GM04503 (cell line): ENCODE results near the gene CDH6.

Experiments used
- DNase-seq: peaks from one replicate; pipeline ENCODE4 v3.0.0-alpha.2; 2012; ENCODE audit warnings: low read depth

CDH6 gene

GRCh38 chr5:31250201-31250600, 56.7 kb downstream of the CDH6 start:
- no peak for DNase-seq

DNA sequence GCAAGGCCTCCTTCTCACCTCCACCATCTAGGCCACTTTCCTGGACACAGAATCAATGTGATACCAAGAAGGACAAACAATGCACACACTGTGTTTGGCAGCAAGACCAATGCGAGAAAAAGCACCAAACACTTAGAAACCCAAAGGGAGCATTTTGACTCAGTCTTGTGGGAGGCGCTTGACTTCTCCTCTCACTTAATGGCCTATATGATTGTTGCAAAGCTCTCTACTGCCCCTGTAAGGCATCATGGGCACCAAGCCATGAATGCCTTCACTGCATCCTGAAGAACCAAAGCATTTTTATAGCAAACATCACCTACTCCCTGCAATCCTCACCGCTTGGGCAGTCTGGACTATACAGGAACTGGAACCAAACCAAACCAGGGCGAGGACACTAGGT, 57.5 kb downstream of the CDH6 start:
- DNase-seq, result no peak

GRCh38 chr5:31255041-31255440, 61.6 kb downstream of the CDH6 start:
- no peak for DNase-seq

- DNase-seq, result no peak
Measured at GRCh38 chr5:31268256-31268655, 74.8 kb downstream of the CDH6 start.

DNA sequence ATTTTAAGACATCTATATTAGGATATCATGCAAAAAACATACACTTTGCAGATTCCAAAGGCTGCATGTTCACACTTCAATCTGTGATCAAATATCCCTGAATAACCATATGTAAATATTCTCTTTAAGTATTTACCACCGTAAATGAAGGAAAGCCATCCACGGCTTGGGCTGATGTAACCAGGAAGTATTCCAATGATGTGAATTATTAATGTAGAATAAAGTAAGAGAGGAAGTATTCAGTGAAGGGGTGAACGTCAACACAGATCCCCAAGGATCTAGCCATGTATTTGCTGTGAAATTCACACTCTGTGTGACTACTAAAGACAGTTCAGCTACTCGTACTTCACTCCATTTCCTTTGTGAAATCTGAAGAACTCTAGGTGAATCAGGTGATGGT, 75.2 kb downstream of the CDH6 start:
- no peak for DNase-seq

- no peak for DNase-seq
Measured at GRCh38 chr5:31269259-31269658, 75.8 kb downstream of the CDH6 start.

- no peak for DNase-seq
Measured at GRCh38 chr5:31270396-31270795, 76.9 kb downstream of the CDH6 start.

DNA sequence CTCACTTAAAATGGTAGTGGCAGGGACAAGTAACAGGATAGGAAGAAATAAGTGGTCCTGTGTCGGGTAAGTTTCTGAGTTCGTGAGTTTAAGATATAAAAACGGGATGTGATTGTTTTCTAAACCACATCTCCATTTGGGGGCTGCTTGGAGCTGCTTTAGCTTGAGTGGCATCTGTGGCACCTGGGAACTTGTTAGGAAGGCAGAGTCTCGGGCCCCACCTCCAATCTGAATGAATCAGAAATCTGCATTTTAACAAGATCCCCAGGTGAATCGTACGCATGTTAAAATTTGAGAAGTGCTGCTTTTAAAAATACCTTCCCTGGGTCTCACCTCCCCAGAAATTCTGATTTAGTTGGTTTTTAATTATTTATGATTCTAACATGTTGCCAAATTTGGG, 78.1 kb downstream of the CDH6 start:
- no peak for DNase-seq

DNA sequence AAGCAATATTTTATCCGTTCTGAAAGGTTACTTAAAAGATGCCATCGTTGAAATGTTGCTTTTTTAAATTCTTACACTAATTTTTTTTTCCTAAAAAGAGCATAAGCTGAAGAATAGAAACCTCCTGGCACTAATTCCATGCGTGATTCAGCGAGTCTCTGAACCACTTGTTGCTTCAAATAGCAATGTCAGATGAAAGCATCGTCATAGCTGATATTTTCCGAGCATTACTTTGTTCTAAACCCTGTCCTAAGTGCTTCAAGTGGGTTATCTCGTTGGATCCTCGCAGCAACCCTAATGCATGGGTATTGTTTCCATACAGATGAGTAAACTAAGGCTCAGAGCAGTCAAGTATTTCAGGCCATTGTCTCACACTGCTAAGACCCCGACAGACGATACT, 79.7 kb downstream of the CDH6 start:
- DNase-seq, result no peak

GRCh38 chr5:31273631-31274378, 80.3 kb downstream of the CDH6 start:
- no peak for DNase-seq

GRCh38 chr5:31280210-31280609, 86.7 kb downstream of the CDH6 start:
- no peak for DNase-seq

DNA sequence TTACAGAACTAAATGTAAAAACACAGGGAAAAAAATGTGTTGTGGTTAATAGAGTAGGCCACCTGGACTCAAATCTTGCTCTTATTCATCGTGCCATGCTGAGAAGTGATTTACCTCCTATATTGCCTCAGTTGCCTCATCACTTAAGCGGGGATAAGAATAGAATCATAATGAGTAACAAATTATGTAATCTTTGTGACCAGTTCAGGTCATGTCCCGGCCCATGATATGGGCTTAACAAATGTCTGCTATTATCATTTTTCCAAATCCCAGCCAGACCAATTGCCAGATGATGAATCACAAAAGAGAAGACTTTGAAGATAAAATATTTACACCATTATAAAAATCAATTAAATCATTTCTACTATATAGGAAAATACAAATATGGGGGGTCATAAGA, 89.8 kb downstream of the CDH6 start:
- DNase-seq, result no peak

DNA sequence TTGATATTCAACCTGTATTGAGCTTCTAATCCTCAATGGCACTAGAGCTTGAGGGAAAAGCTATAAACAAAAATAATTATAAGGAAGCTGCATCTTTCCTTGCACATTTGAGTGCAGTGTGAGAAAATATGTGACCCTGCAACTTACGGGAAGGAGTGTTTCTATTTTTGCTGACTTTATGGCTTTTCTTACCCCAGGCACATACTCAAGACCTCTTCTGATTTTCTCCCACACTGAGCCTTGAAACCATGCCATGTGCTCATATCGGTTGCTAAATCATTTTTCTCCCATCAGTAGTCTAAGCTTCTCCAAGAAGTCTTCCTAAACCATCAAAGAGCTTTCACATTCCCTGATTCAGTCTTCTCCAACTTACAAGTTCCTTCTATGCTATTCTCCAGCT, 91.5 kb downstream of the CDH6 start:
- no peak for DNase-seq

- DNase-seq, result no peak
Measured at GRCh38 chr5:31287985-31288384, 94.5 kb downstream of the CDH6 start.

GRCh38 chr5:31289429-31289828, 95.9 kb downstream of the CDH6 start:
- no peak for DNase-seq

DNA sequence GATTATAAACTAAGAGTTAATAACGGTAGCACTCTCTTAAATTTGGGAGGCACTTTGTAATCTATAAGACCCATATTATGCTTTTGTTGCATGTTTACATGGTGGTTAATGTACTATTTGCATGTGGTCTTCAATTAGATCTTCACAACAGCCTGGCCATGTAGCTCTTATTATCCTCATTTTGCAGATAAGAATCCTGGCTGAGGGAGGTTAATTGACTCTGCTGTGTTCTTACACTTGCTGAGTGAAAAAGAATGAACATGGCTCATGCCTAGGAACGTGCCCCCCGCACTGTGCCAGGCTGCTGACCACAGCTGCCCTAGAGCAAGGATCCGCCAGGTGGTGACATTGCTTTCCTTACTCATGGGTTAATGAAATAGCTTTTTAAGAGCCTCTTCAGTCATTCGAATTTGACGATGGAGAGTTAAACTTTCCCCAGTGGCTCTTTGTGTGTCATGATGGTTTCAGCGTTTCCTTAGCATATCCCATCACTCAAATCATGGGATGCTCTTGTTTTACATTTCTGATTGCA, 97.9 kb downstream of the CDH6 start:
- DNase-seq, result no peak

DNA sequence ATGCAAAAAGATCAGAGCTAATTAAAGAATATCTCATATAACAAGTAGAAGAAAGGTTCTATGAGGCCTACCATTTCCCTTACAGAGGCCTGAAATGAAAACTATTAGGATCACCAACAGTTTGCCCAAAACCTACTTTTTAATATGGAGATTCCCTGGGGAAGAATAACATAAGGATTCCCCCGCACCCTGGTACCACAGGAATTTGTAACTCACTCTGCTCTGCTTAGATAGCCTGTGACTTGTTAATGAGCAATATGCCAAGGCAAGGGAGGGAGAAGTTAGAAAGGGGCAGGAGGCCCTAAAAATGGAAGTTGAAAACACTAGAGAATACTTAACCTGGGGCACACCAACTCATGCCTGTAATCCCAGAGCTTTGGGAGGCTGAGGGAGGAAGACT, 107.0 kb downstream of the CDH6 start:
- DNase-seq, result peak; percentile 12

DNA sequence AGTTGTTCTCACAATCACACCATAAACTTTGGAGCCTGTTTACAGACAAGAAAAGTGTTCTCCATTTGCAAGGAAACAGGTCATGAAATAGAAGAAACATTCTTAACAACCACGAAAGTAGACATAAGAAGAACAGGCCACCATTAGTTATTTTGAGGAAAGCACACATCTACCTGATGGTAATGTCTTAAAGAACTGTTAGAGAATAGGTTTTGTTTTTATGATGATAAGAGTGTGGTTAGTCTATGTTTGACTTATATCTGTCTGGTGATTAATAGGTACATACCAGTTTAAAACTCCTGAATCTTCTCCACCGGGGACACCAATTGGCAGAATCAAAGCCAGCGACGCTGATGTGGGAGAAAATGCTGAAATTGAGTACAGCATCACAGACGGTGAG, 108.3 kb downstream of the CDH6 start:
- no peak for DNase-seq

GRCh38 chr5:31303688-31304087, 110.2 kb downstream of the CDH6 start:
- DNase-seq, result no peak

GRCh38 chr5:31317665-31318064, 124.2 kb downstream of the CDH6 start:
- no peak for DNase-seq

GRCh38 chr5:31319335-31319734, 125.8 kb downstream of the CDH6 start:
- no peak for DNase-seq

GRCh38 chr5:31322946-31323345, 129.5 kb downstream of the CDH6 start:
- no peak for DNase-seq

DNA sequence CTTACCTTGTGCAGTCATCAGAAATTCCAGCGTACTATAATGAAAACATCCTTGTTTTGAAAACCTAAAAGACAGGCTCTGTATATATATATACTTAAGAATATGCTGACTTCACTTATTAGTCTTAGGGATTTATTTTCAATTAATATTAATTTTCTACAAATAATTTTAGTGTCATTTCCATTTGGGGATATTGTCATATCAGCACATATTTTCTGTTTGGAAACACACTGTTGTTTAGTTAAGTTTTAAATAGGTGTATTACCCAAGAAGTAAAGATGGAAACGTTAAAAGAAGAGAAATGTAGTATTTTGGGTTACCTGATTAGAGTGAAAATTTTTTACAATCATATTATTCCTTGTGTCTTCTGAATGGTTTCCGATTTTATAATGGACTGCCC, 131.4 kb downstream of the CDH6 start:
- no peak for DNase-seq

DNA sequence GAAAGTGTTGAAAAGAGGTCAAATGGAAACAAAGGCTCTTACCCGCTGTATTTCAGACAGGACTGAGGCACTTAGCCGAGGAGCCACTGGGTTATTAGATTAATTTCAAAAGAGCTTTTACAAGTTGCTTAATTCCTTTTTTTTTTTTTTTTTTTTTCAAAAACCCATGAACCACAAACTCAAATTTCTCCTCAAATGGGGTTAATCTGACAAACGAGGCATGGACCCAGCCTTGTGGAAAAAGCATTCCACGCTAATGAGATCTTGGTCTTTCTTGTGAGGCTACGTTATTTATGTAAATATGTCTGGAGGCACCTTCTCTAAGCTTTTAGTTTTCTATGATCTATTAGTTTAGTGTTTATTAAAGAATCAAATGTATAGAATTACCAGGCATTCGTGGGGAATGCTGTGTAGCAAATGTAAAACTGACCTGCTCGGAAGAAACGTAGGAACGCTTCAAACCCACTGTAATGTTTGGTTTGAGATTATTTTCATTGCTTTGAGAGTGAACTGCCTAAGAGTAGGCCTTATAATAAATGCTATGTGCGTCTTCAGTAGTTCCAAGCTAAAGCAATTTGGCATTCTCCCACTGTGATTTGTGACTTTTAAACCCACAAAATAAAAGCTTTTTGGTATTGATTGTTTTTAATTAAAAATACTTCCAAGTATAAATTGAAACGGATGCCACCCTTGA, 134.7 kb downstream of the CDH6 start:
- DNase-seq, result no peak
